Spleen (tissue), 7 donors: ENCODE measurements around the gene GUK1.

Source experiments
- POLR2A ChIP-seq, 3 donors: fragments of 450-650 bp; IDR thresholded peaks; one replicate each; pipeline ENCODE4 v1.5.1; 2017; ENCODE audit warnings: antibody characterized with exemption in 3 of 3, mild to moderate bottlenecking in 1 of 3
- POLR2AphosphoS5 ChIP-seq, 3 donors: sonication (generic); formaldehyde crosslinking; IDR thresholded peaks; one replicate each; pipeline ENCODE4 v1.5.1; 2017; ENCODE audit warnings: antibody characterized with exemption in 3 of 3
- TF ChIP-seq, protein P1 (sequence below), 11 experiments: fragments of 200-600 bp in 7 of 11; fragments of 450-650 bp in 4 of 11; sonication (generic) in 4 of 11; IDR thresholded peaks in 8 of 11; conservative IDR thresholded peaks in 3 of 11; 1 replicate in 7 of 11; 2 replicates in 4 of 11; pipeline versions ENCODE4 v1.4.0 to v1.8.0; 2016 to 2021; ENCODE audit warnings: antibody characterized with exemption in 11 of 11, inconsistent platforms in 4 of 11, mild to moderate bottlenecking in 1 of 11
- donor health status: DM: no; HTN: no; CAD: no; lungs with moderate emphysema.
- donor health status: DM: no; HTN: no; CAD: no.
- donor health status: DM: no; HTN: no; CAD: no.

- TF ChIP-seq, protein P1, sequence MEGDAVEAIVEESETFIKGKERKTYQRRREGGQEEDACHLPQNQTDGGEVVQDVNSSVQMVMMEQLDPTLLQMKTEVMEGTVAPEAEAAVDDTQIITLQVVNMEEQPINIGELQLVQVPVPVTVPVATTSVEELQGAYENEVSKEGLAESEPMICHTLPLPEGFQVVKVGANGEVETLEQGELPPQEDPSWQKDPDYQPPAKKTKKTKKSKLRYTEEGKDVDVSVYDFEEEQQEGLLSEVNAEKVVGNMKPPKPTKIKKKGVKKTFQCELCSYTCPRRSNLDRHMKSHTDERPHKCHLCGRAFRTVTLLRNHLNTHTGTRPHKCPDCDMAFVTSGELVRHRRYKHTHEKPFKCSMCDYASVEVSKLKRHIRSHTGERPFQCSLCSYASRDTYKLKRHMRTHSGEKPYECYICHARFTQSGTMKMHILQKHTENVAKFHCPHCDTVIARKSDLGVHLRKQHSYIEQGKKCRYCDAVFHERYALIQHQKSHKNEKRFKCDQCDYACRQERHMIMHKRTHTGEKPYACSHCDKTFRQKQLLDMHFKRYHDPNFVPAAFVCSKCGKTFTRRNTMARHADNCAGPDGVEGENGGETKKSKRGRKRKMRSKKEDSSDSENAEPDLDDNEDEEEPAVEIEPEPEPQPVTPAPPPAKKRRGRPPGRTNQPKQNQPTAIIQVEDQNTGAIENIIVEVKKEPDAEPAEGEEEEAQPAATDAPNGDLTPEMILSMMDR (IDR thresholded peaks at IDR 0.05 in 8 of 11, conservative IDR thresholded peaks at IDR 0.05 in 3 of 11) = no peak
- no peak for TF ChIP-seq POLR2A (IDR thresholded peaks at IDR 0.05)
- TF ChIP-seq POLR2AphosphoS5 (IDR thresholded peaks at IDR 0.05) = peak in 1 of 3 donors; percentile 33
Measured at GRCh38 chr1:228147151-228147693, 7.1 kb downstream of the GUK1 start.
